ENCODE measurements around the gene ZSCAN20. TPM values are rescaled to one million over a fixed set of nuclear protein-coding genes. Genes with fewer than 3 reads are reported as not detected.

The ZSCAN20 gene
- total RNA-seq, 3 donors from 2014 or later (not counting 1 experiment from before 2014, with no cell fraction given) = 0.49 to 1.5 (median 1.0) TPM

- Histone ChIP-seq H3K36me3 (ENCODE audit: control insufficient read depth, insufficient read depth, low read length) (no peaks in the 10 kb centered on the region), H3K27me3 (ENCODE audit: control insufficient read depth, insufficient read depth, low read length) (peaks cover 2% of the 10 kb centered on the region), H3K4me1 (ENCODE audit: control insufficient read depth, insufficient read depth, low read length) (no peaks in the 10 kb centered on the region), H3K27ac (ENCODE audit: low read length) (no peak overlapping the region), H3K4me3 (ENCODE audit: low read length) (no peak overlapping the region), H3K9me3 (ENCODE audit: control insufficient read depth, insufficient read depth, low read length) (no peaks in the 10 kb centered on the region)
- TF ChIP-seq CTCF (IDR thresholded peaks at IDR 0.05) = no peak
- DNase-seq (no peak), ATAC-seq (no peak)
- H3K4me1 Mint-ChIP-seq = no peaks in the 10 kb centered on the region
- H3K27ac Mint-ChIP-seq = no peak overlapping the region
- 83% methylated on average over 6 of the region's 6 CpGs for WGBS (ENCODE audit: insufficient coverage)
- H3K9me3 Mint-ChIP-seq = no peaks in the 10 kb centered on the region
- no peak overlapping the region for H3K4me3 Mint-ChIP-seq
- intact Hi-C loops (cut with micrococcal nuclease) = no loop called here
- H3K36me3 Mint-ChIP-seq = no peaks in the 10 kb centered on the region
- peaks cover 20 to 49% of the 10 kb centered on the region in 2 donors for H3K27me3 Mint-ChIP-seq (ENCODE audit: low read depth in 2 of 2)
Observed at GRCh38 chr1:33445108-33445507, 27.3 kb upstream of the ZSCAN20 start.

- Mint-ChIP-seq H3K27ac (no peak overlapping the region), H3K27me3 (ENCODE audit: low read depth in 2 of 2) (peaks cover 12 to 40% of the 10 kb centered on the region in 2 donors), H3K36me3 (no peaks in the 10 kb centered on the region), H3K4me1 (no peaks in the 10 kb centered on the region), H3K4me3 (no peak overlapping the region), H3K9me3 (no peaks in the 10 kb centered on the region)
- DNase-seq (no peak), ATAC-seq (no peak)
- Histone ChIP-seq H3K4me1 (ENCODE audit: control insufficient read depth, insufficient read depth, low read length) (no peaks in the 10 kb centered on the region), H3K27me3 (ENCODE audit: control insufficient read depth, insufficient read depth, low read length) (peaks cover 2% of the 10 kb centered on the region), H3K9me3 (ENCODE audit: control insufficient read depth, insufficient read depth, low read length) (no peaks in the 10 kb centered on the region), H3K36me3 (ENCODE audit: control insufficient read depth, insufficient read depth, low read length) (no peaks in the 10 kb centered on the region), H3K4me3 (ENCODE audit: low read length) (no peak overlapping the region), H3K27ac (ENCODE audit: low read length) (no peak overlapping the region)
- WGBS (ENCODE audit: insufficient coverage) = 80% methylated on average over 1 of the region's 3 CpGs
- no peak for TF ChIP-seq CTCF (IDR thresholded peaks at IDR 0.05)
- intact Hi-C loops (cut with micrococcal nuclease) = no loop called here
Observed at GRCh38 chr1:33446590-33446989, 25.9 kb upstream of the ZSCAN20 start.

- 92% methylated on average over 8 of the region's 8 CpGs for WGBS (ENCODE audit: insufficient coverage)
- intact Hi-C loops (cut with micrococcal nuclease) = no loop called here
- no peaks in the 10 kb centered on the region for H3K36me3 Mint-ChIP-seq
Observed at GRCh38 chr1:33454646-33455282, 17.7 kb upstream of the ZSCAN20 start.

More at GRCh38 chr1:33454646-33455282, 17.7 kb upstream of the ZSCAN20 start:
- Histone ChIP-seq H3K36me3 (ENCODE audit: control insufficient read depth, insufficient read depth, low read length) (no peaks in the 10 kb centered on the region), H3K27me3 (ENCODE audit: control insufficient read depth, insufficient read depth, low read length) (no peaks in the 10 kb centered on the region), H3K4me3 (ENCODE audit: low read length) (no peak overlapping the region), H3K27ac (ENCODE audit: low read length) (no peak overlapping the region), H3K4me1 (ENCODE audit: control insufficient read depth, insufficient read depth, low read length) (no peaks in the 10 kb centered on the region), H3K9me3 (ENCODE audit: control insufficient read depth, insufficient read depth, low read length) (no peaks in the 10 kb centered on the region)
- ATAC-seq (no peak), DNase-seq (no peak)
- TF ChIP-seq CTCF (IDR thresholded peaks at IDR 0.05) = no peak
- Mint-ChIP-seq H3K27me3 (ENCODE audit: low read depth in 2 of 2) (peaks cover 8 to 16% of the 10 kb centered on the region in 2 donors), H3K27ac (no peak overlapping the region), H3K9me3 (no peaks in the 10 kb centered on the region), H3K4me3 (no peak overlapping the region), H3K4me1 (peaks cover 0 to 5% of the 10 kb centered on the region in 2 donors)
